GM12878 (cell line): ENCODE data around the gene PLPPR2. TPM values are rescaled to one million over a fixed set of nuclear protein-coding genes. Genes with fewer than 3 reads are reported as not detected.

ENCODE experiments used
- ATAC-seq: fragments of 200-7000 bp; cut with Tn5 transposase; 3 replicates; pipeline ENCODE4 v1.9.1; 2020; ENCODE audit warnings: mild to moderate bottlenecking, moderate library complexity
- BruUV-seq: library from RNA; stranded (reverse); fragments of 400-500 nt; replicated peaks from 2 replicates; lab custom pipeline; 2021; lab: Mats Ljungman, UMichigan
- CTCF ChIA-PET: fragments of 300-600 bp; sonication (Branson Sonifier 250); formaldehyde crosslinking; extraction: SDS; loops from one replicate; lab custom pipeline; 2021; ENCODE audit warnings: inconsistent platforms; lab: Yijun Ruan, JAX
- POLR2A ChIA-PET: fragments of 350-600 bp; formaldehyde crosslinking; extraction: SDS; loops from one replicate; lab custom pipeline; 2021; ENCODE audit warnings: inconsistent platforms; lab: Charles Lee
- RAD21 ChIA-PET: fragments of 300-600 bp; sonication (Branson Sonifier 250); formaldehyde crosslinking; loops from one replicate; lab custom pipeline; 2023; ENCODE audit warnings: antibody characterized with exemption; ENCODE audit not compliant: unreplicated experiment; lab: Charles Lee
- SMC1A ChIA-PET: fragments of 300-600 bp; sonication (Branson Sonifier 250); formaldehyde crosslinking; loops from one replicate; lab custom pipeline; 2023; ENCODE audit not compliant: unreplicated experiment, uncharacterized antibody; lab: Charles Lee
- DNase-seq: peaks from one replicate; pipeline ENCODE4 v3.0.0-alpha.2; 2011; ENCODE audit warnings: low read depth, low spot score
- FAIRE-seq: peaks from 3 replicates; lab custom pipeline; 2011; peaks lifted over from hg19 to GRCh38; lab: Jason Lieb, UNC
- H2AFZ ChIP-seq: 2 replicates; pipeline ENCODE4 v1.6.0; 2011; ENCODE audit warnings: low read depth, low read length, control low read depth; ENCODE audit not compliant: control insufficient read depth
- H3K27ac ChIP-seq: 2 replicates; pipeline ENCODE4 v1.5.1; 2011; ENCODE audit warnings: control low read depth; ENCODE audit not compliant: control insufficient read depth, insufficient read depth
- H3K27me3 ChIP-seq, 2 experiments: replicated peaks in 1 of 2; 2 replicates each; pipeline versions ENCODE4 v1.6.0 to v1.6.1; 2011; ENCODE audit warnings: low read length in 1 of 2; ENCODE audit not compliant: control insufficient read depth in 2 of 2, insufficient read depth in 2 of 2
- H3K36me3 ChIP-seq, 2 experiments: 2 replicates each; pipeline ENCODE4 v1.5.1; 2011; ENCODE audit warnings: low read length in 1 of 2; ENCODE audit not compliant: control insufficient read depth in 2 of 2, insufficient read depth in 2 of 2
- H3K4me1 ChIP-seq: 2 replicates; pipeline ENCODE4 v1.6.1; 2011; ENCODE audit warnings: mild to moderate bottlenecking, low read length, moderate library complexity, mixed read lengths; ENCODE audit not compliant: control insufficient read depth, insufficient read depth
- H3K4me2 ChIP-seq: 2 replicates; pipeline ENCODE4 v1.6.0; 2011; ENCODE audit warnings: control low read depth; ENCODE audit not compliant: control insufficient read depth, insufficient read depth
- H3K4me3 ChIP-seq: fragments of 200-600 bp; sonication (generic); 2 replicates; pipeline ENCODE4 v1.5.1; 2016
- H3K79me2 ChIP-seq: 2 replicates; pipeline ENCODE4 v1.6.0; 2011; ENCODE audit warnings: low read length; ENCODE audit not compliant: control insufficient read depth, insufficient read depth
- H3K9ac ChIP-seq: 2 replicates; pipeline ENCODE4 v1.8.0; 2011; ENCODE audit warnings: low read length, control low read depth, mixed read lengths; ENCODE audit not compliant: control insufficient read depth, insufficient read depth
- H3K9me3 ChIP-seq: replicated peaks from 3 replicates; pipeline ENCODE4 v1.5.1; 2011; ENCODE audit warnings: mild to moderate bottlenecking, low read length; ENCODE audit not compliant: control insufficient read depth, insufficient read depth
- H4K20me1 ChIP-seq: 2 replicates; pipeline ENCODE4 v1.6.0; 2011; ENCODE audit not compliant: control insufficient read depth, insufficient read depth
- BCLAF1 ChIP-seq: fragments of 450-650 bp; IDR thresholded peaks from 2 replicates; pipeline ENCODE4 v1.6.1; 2017; ENCODE audit warnings: antibody characterized with exemption, mild to moderate bottlenecking, moderate library complexity
- BHLHE40 ChIP-seq, 2 experiments: fragments of 450-650 bp in 1 of 2; IDR thresholded peaks; 2 replicates each; pipeline ENCODE4 v1.6.1; 2011 to 2017; ENCODE audit warnings: low read depth in 2 of 2, borderline replicate concordance in 1 of 2, improper control_type of control experiment in 1 of 2, low read length in 1 of 2, mild to moderate bottlenecking in 1 of 2
- CBX5 ChIP-seq: sonication (generic); IDR thresholded peaks from 2 replicates; pipeline ENCODE4 v1.6.1; 2016; ENCODE audit warnings: low read depth, moderate library complexity, mild to moderate bottlenecking, inconsistent platforms
- DPF2 ChIP-seq: fragments of 450-650 bp; IDR thresholded peaks from 2 replicates; pipeline ENCODE4 v1.6.1; 2017; ENCODE audit warnings: mild to moderate bottlenecking
- EGR1 ChIP-seq, 2 experiments: IDR thresholded peaks; 1 replicate in 1 of 2; 2 replicates in 1 of 2; pipeline ENCODE4 v1.6.1; 2011 to 2012; ENCODE audit warnings: low read depth in 2 of 2, low read length in 2 of 2, borderline replicate concordance in 1 of 2, mild to moderate bottlenecking in 1 of 2, moderate library complexity in 1 of 2
- ELK1 ChIP-seq: IDR thresholded peaks from 2 replicates; pipeline ENCODE4 v1.6.1; 2012; ENCODE audit warnings: low read depth, low read length, improper control_type of control experiment
- GABPA ChIP-seq: IDR thresholded peaks from 2 replicates; pipeline ENCODE4 v1.6.1; 2014; ENCODE audit warnings: antibody characterized with exemption, low read depth, mild to moderate bottlenecking, inconsistent platforms
- KAT2A ChIP-seq: conservative IDR thresholded peaks from 2 replicates; pipeline ENCODE4 v1.6.1; 2011; ENCODE audit warnings: low read depth, low read length; ENCODE audit not compliant: control insufficient read depth
- KLF5 ChIP-seq: fragments of 450-650 bp; IDR thresholded peaks from 2 replicates; pipeline ENCODE4 v1.6.1; 2014; ENCODE audit warnings: mild to moderate bottlenecking; ENCODE audit not compliant: partially characterized antibody
- MYB ChIP-seq: fragments of 150-350 bp; IDR thresholded peaks from 2 replicates; pipeline ENCODE4 v1.6.1; 2014; ENCODE audit warnings: mild to moderate bottlenecking, low read depth, low read length, borderline replicate concordance
- MYC ChIP-seq: IDR thresholded peaks from 2 replicates; pipeline ENCODE4 v1.6.1; 2011; ENCODE audit warnings: mild to moderate bottlenecking, low read length, moderate library complexity, inconsistent platforms; ENCODE audit not compliant: insufficient read depth, insufficient replicate concordance, insufficient read length, severe bottlenecking
- NR2C1 ChIP-seq: fragments of 450-650 bp; IDR thresholded peaks from 2 replicates; pipeline ENCODE4 v1.6.1; 2017; ENCODE audit warnings: antibody characterized with exemption, mild to moderate bottlenecking, moderate library complexity
- PAX5 ChIP-seq: IDR thresholded peaks from 2 replicates; pipeline ENCODE4 v1.6.1; 2011; ENCODE audit warnings: low read depth, low read length, borderline replicate concordance
- PAX8 ChIP-seq: fragments of 450-650 bp; IDR thresholded peaks from 2 replicates; pipeline ENCODE4 v1.6.1; 2017; ENCODE audit warnings: mild to moderate bottlenecking, moderate library complexity
- PBX3 ChIP-seq: IDR thresholded peaks from 2 replicates; pipeline ENCODE4 v1.6.1; 2011; ENCODE audit warnings: mild to moderate bottlenecking, low read depth, low read length, moderate library complexity; ENCODE audit not compliant: insufficient replicate concordance
- RCOR1 ChIP-seq: conservative IDR thresholded peaks from 2 replicates; pipeline ENCODE4 v1.6.1; 2012; ENCODE audit warnings: low read depth, low read length, improper control_type of control experiment
- SP1 ChIP-seq: IDR thresholded peaks from one replicate; pipeline ENCODE4 v1.6.1; 2011; ENCODE audit warnings: low read depth, low read length
- ZBED1 ChIP-seq: IDR thresholded peaks from 2 replicates; pipeline ENCODE4 v1.6.1; 2016; ENCODE audit warnings: borderline replicate concordance
- ZNF217 ChIP-seq: fragments of 450-650 bp; IDR thresholded peaks from 2 replicates; pipeline ENCODE4 v1.6.1; 2017; ENCODE audit warnings: antibody characterized with exemption, mild to moderate bottlenecking
- WGBS: methylation state at CpG from one replicate; pipeline ENCODE4 v1.1.6; 2016; ENCODE audit warnings: low lambda C conversion rate; ENCODE audit not compliant: insufficient replicate concordance, insufficient coverage; ENCODE audit errors: missing lambda C conversion rate; 5-methylcytosine and 5-hydroxymethylcytosine counted together
- in situ Hi-C: fragments of 300-500 bp; cut with MboI; formaldehyde crosslinking; loops from 9 replicates; pipeline ENCODE4 v1.14.3; 2018; ENCODE audit warnings: mixed read lengths
- intact Hi-C: fragments of 100-400 bp; cut with micrococcal nuclease; formaldehyde crosslinking; loops from one replicate; pipeline ENCODE4 v1.14.2; 2022; ENCODE audit not compliant: unreplicated experiment
- polyA plus RNA-seq, 11 experiments: library from polyadenylated mRNA; depleted of rRNA in 4 of 11; unstranded in 6 of 11; stranded (reverse) in 5 of 11; fragments of >200 nt; fragmentation: Nextera tagmentation in 4 of 11; fragmentation: Illumina TruSeq in 1 of 11; extraction: Ambion mirVana in 4 of 11; extraction: Trizol in 1 of 11; gene quantifications; 1 replicate in 1 of 11; 2 replicates in 10 of 11; pipeline versions ENCODE4 v1.2.1 to v1.2.3, GENCODE V29; 2011 to 2016; ENCODE audit warnings: inconsistent platforms in 2 of 11, missing spikeins in 2 of 11, low read depth in 1 of 11
- total RNA-seq, 4 experiments: library from RNA; depleted of rRNA in 3 of 4; stranded (reverse); fragments of >200 nt in 3 of 4; fragmentation: Illumina TruSeq in 1 of 4; extraction: Trizol in 1 of 4; gene quantifications; 2 replicates each; pipeline versions ENCODE4 v1.2.1 to v1.2.3, GENCODE V29; 2013 to 2021

PLPPR2 gene
- total and polyA plus RNA-seq, 10 of the 15 experiments (the other 5 are each of a cell fraction or from before 2014, with no cell fraction given) = 0.09 to 2.8 (median 0.70) TPM

GRCh38 chr19:11365557-11366117 lies 10.4 kb downstream of the PLPPR2 start (continued):
- TF ChIP-seq SP1 = no peak
- TF ChIP-seq ELK1 = no peak
- TF ChIP-seq ZBED1 = no peak
- TF ChIP-seq GABPA = no peak
- TF ChIP-seq PAX5 = no peak
- no peak for TF ChIP-seq RCOR1
- TF ChIP-seq BHLHE40 (IDR thresholded peaks at IDR 0.05; ENCODE audit: borderline replicate concordance in 1 of 2, low read depth in 2 of 2, low read length in 1 of 2) = no peak
- no peak for TF ChIP-seq CBX5

GRCh38 chr19:11367528-11367927 lies 12.3 kb downstream of the PLPPR2 start:
- H3K4me1 ChIP-seq = no peaks in the 10 kb centered on the region
- ChIA-PET POLR2A (no interaction called here), SMC1A (interaction anchor here (0.6 kb wide), 1 partner anchor 148 kb away, joined by 3 read pairs; no protein-coding TSS in a partner anchor), CTCF (interaction anchor here (0.6 to 4.1 kb wide), 4 partner anchors 10 to 433 kb away, joined by 3 to 29 read pairs (median 4); partner anchors contain the start of gene EPOR), RAD21 (no interaction called here)
- no peak overlapping the region for H3K4me2 ChIP-seq
- intact Hi-C loops = no loop called here
- H4K20me1 ChIP-seq = no peaks in the 10 kb centered on the region
- no peak for DNase-seq
- H3K9ac ChIP-seq = no peak overlapping the region
- no peaks in the 10 kb centered on the region for H3K36me3 ChIP-seq
- no TSS peak for BruUV-seq
- WGBS = 53% methylated on average over 2 of the region's 2 CpGs
- no peaks in the 10 kb centered on the region for H3K79me2 ChIP-seq
- ATAC-seq = no peak
- H3K27me3 ChIP-seq = no peaks in the 10 kb centered on the region
- H2AFZ ChIP-seq = no peak overlapping the region
- H3K4me3 ChIP-seq = no peak overlapping the region
- no peak overlapping the region for H3K27ac ChIP-seq
- FAIRE-seq = no peak
- no peaks in the 10 kb centered on the region for H3K9me3 ChIP-seq
- in situ Hi-C loops = no loop called here
- TF ChIP-seq GABPA = no peak
- no peak for TF ChIP-seq BCLAF1
- no peak for TF ChIP-seq MYC
- TF ChIP-seq PBX3 = no peak
- TF ChIP-seq KLF5 = no peak
- no peak for TF ChIP-seq MYB
- TF ChIP-seq KAT2A = no peak
- TF ChIP-seq PAX8 = no peak
- TF ChIP-seq ZNF217 = no peak
- no peak for TF ChIP-seq DPF2
- TF ChIP-seq EGR1 (IDR thresholded peaks at IDR 0.05; ENCODE audit: borderline replicate concordance in 1 of 2, low read depth in 2 of 2, low read length in 2 of 2) = no peak
- TF ChIP-seq NR2C1 = no peak
